Measurements from ENCODE around the gene KAT2B.

GRCh38 chr3:20066850-20067617 is 26.8 kb downstream of the KAT2B start:
- no peak for TF ChIP-seq CTCF (IDR thresholded peaks at IDR 0.05)
- TF ChIP-seq POLR2A (IDR thresholded peaks at IDR 0.05): no peak
